HCT116 (cell line): ENCODE results near the gene DENND1A.

Experiments used
- CEBPB ChIP-seq: IDR thresholded peaks from 2 replicates; pipeline ENCODE4 v1.6.1; 2012; ENCODE audit warnings: low read depth
- EZH2 ChIP-seq: fragments of 200-600 bp; sonication (generic); IDR thresholded peaks from 2 replicates; pipeline ENCODE4 v1.6.1; 2017; ENCODE audit warnings: antibody characterized with exemption, mixed run types
- EZH2phosphoT487 ChIP-seq: fragments of 200-600 bp; IDR thresholded peaks from 2 replicates; pipeline ENCODE4 v1.6.1; 2018; ENCODE audit warnings: antibody characterized with exemption, borderline replicate concordance
- MAX ChIP-seq: IDR thresholded peaks from 2 replicates; pipeline ENCODE4 v1.6.1; 2012
- POLR2A ChIP-seq: IDR thresholded peaks from 2 replicates; pipeline ENCODE4 v1.7.0; 2011; ENCODE audit warnings: borderline replicate concordance; ENCODE audit not compliant: insufficient read depth, insufficient read length; ENCODE audit errors: extremely low read depth
- POLR2AphosphoS5 ChIP-seq: IDR thresholded peaks from 2 replicates; pipeline ENCODE4 v1.6.1; 2011; ENCODE audit warnings: mild to moderate bottlenecking, low read depth, low read length, moderate library complexity
- RAD21 ChIP-seq: IDR thresholded peaks from 2 replicates; pipeline ENCODE4 v1.6.1; 2012; ENCODE audit warnings: low read depth, mild to moderate bottlenecking
- REST ChIP-seq: IDR thresholded peaks from 2 replicates; pipeline ENCODE4 v1.6.1; 2012; ENCODE audit warnings: low read depth
- TCF7L2 ChIP-seq: IDR thresholded peaks from 2 replicates; pipeline ENCODE4 v1.7.0; 2011; ENCODE audit warnings: borderline replicate concordance, inconsistent platforms; ENCODE audit not compliant: insufficient read depth, insufficient read length; ENCODE audit errors: extremely low read depth
- TF ChIP-seq, protein P1 (sequence below), 3 experiments: fragments of 200-600 bp in 1 of 3; sonication (generic) in 1 of 3; IDR thresholded peaks in 2 of 3; conservative IDR thresholded peaks in 1 of 3; 2 replicates each; pipeline ENCODE4 v1.5.1; 2012 to 2017; ENCODE audit warnings: low read depth in 2 of 3, low read length in 2 of 3, antibody characterized with exemption in 1 of 3, borderline replicate concordance in 1 of 3, control low read depth in 1 of 3, mild to moderate bottlenecking in 1 of 3, mixed read lengths in 1 of 3, mixed run types in 1 of 3, moderate library complexity in 1 of 3; ENCODE audit not compliant: insufficient read depth in 1 of 3
- TF ChIP-seq, protein P2 (sequence below): IDR thresholded peaks from 2 replicates; pipeline ENCODE4 v1.6.1; 2011; ENCODE audit warnings: mild to moderate bottlenecking, low read length, moderate library complexity; ENCODE audit not compliant: insufficient replicate concordance; ENCODE audit errors: extremely low read depth

GRCh38 chr9:123864251-123864650 lies 65.7 kb downstream of the DENND1A start:
- TF ChIP-seq POLR2A: no peak
- no peak for TF ChIP-seq POLR2AphosphoS5
- TF ChIP-seq, protein P1, sequence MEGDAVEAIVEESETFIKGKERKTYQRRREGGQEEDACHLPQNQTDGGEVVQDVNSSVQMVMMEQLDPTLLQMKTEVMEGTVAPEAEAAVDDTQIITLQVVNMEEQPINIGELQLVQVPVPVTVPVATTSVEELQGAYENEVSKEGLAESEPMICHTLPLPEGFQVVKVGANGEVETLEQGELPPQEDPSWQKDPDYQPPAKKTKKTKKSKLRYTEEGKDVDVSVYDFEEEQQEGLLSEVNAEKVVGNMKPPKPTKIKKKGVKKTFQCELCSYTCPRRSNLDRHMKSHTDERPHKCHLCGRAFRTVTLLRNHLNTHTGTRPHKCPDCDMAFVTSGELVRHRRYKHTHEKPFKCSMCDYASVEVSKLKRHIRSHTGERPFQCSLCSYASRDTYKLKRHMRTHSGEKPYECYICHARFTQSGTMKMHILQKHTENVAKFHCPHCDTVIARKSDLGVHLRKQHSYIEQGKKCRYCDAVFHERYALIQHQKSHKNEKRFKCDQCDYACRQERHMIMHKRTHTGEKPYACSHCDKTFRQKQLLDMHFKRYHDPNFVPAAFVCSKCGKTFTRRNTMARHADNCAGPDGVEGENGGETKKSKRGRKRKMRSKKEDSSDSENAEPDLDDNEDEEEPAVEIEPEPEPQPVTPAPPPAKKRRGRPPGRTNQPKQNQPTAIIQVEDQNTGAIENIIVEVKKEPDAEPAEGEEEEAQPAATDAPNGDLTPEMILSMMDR (IDR thresholded peaks at IDR 0.05 in 2 of 3, conservative IDR thresholded peaks at IDR 0.05 in 1 of 3; ENCODE audit: borderline replicate concordance in 1 of 3, insufficient read depth in 1 of 3, low read depth in 2 of 3, low read length in 2 of 3): no peak
- no peak for TF ChIP-seq EZH2
- no peak for TF ChIP-seq CEBPB
- TF ChIP-seq RAD21: no peak
- TF ChIP-seq TCF7L2: no peak
- TF ChIP-seq MAX: no peak
- TF ChIP-seq EZH2phosphoT487: no peak
- TF ChIP-seq, protein P2, sequence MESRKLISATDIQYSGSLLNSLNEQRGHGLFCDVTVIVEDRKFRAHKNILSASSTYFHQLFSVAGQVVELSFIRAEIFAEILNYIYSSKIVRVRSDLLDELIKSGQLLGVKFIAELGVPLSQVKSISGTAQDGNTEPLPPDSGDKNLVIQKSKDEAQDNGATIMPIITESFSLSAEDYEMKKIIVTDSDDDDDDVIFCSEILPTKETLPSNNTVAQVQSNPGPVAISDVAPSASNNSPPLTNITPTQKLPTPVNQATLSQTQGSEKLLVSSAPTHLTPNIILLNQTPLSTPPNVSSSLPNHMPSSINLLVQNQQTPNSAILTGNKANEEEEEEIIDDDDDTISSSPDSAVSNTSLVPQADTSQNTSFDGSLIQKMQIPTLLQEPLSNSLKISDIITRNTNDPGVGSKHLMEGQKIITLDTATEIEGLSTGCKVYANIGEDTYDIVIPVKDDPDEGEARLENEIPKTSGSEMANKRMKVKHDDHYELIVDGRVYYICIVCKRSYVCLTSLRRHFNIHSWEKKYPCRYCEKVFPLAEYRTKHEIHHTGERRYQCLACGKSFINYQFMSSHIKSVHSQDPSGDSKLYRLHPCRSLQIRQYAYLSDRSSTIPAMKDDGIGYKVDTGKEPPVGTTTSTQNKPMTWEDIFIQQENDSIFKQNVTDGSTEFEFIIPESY: no peak
- no peak for TF ChIP-seq REST
